OCI-LY7 (cell line): ENCODE results near the gene PYDC1. TPM values are rescaled to one million over a fixed set of nuclear protein-coding genes. Genes with fewer than 3 reads are reported as not detected.

ENCODE experiments used
- BruUV-seq: library from RNA; stranded (reverse); fragments of 400-500 nt; replicated peaks from 2 replicates; lab custom pipeline; 2021; lab: Mats Ljungman, UMichigan
- CTCF ChIA-PET: fragments of 300-600 bp; sonication (Branson Sonifier 250); formaldehyde crosslinking; loops from one replicate; lab custom pipeline; 2022; ENCODE audit warnings: antibody characterized with exemption; ENCODE audit not compliant: unreplicated experiment; lab: Charles Lee
- POLR2A ChIA-PET: fragments of 300-600 bp; sonication (Branson Sonifier 250); formaldehyde crosslinking; loops from one replicate; lab custom pipeline; 2022; ENCODE audit warnings: antibody characterized with exemption; lab: Charles Lee
- DNase-seq: peaks from one replicate; pipeline ENCODE4 v3.0.0-alpha.2; 2015; ENCODE audit warnings: low spot score
- H2AFZ ChIP-seq: fragments of 200-600 bp; sonication (generic), shearing (Covaris generic); 2 replicates; pipeline ENCODE4 v1.6.1; 2014; ENCODE audit warnings: mild to moderate bottlenecking, antibody characterized with exemption, low read length, moderate library complexity
- H3K27ac ChIP-seq: fragments of 200-600 bp; sonication (generic); 2 replicates; pipeline ENCODE4 v1.5.1; 2014; ENCODE audit warnings: mixed run types, low read depth, mild to moderate bottlenecking, moderate library complexity, low read length, inconsistent platforms; ENCODE audit not compliant: poor library complexity, severe bottlenecking
- H3K36me3 ChIP-seq: fragments of 200-600 bp; sonication (generic); 2 replicates; pipeline ENCODE4 v1.6.1; 2014; ENCODE audit warnings: mild to moderate bottlenecking, antibody characterized with exemption, low read length, moderate library complexity, mixed read lengths; ENCODE audit not compliant: insufficient read depth
- H3K4me1 ChIP-seq: fragments of 200-600 bp; sonication (generic); 2 replicates; pipeline ENCODE4 v1.5.1; 2014; ENCODE audit warnings: mild to moderate bottlenecking, low read length; ENCODE audit not compliant: insufficient read depth, poor library complexity, severe bottlenecking
- H3K4me2 ChIP-seq: fragments of 200-600 bp; sonication (generic); 2 replicates; pipeline ENCODE4 v1.6.1; 2014; ENCODE audit warnings: mild to moderate bottlenecking, low read length
- H3K4me3 ChIP-seq: fragments of 200-600 bp; sonication (generic); 2 replicates; pipeline ENCODE4 v1.5.1; 2014; ENCODE audit warnings: mild to moderate bottlenecking, low read depth, low read length; ENCODE audit not compliant: poor library complexity, severe bottlenecking
- H3K79me2 ChIP-seq: fragments of 200-600 bp; sonication (generic); 2 replicates; pipeline ENCODE4 v1.6.1; 2016; ENCODE audit warnings: low read depth, mild to moderate bottlenecking, low read length, moderate library complexity, mixed read lengths; ENCODE audit not compliant: insufficient read depth
- H3K9me2 ChIP-seq: fragments of 200-600 bp; sonication (generic); 2 replicates; pipeline ENCODE4 v1.6.1; 2016; ENCODE audit warnings: mild to moderate bottlenecking, low read length, mixed read lengths; ENCODE audit not compliant: insufficient read depth
- H3K9me3 ChIP-seq: fragments of 200-600 bp; sonication (generic); 2 replicates; pipeline ENCODE4 v1.6.1; 2014; ENCODE audit warnings: mild to moderate bottlenecking, mixed run types, low read length, mixed read lengths
- H4K20me1 ChIP-seq: fragments of 200-600 bp; sonication (generic); 2 replicates; pipeline ENCODE4 v1.6.1; 2014; ENCODE audit warnings: mild to moderate bottlenecking, antibody characterized with exemption, low read length, moderate library complexity, mixed read lengths; ENCODE audit not compliant: insufficient read depth
- EZH2phosphoT487 ChIP-seq: fragments of 200-600 bp; sonication (generic); IDR thresholded peaks from 2 replicates; pipeline ENCODE4 v1.6.1; 2018; ENCODE audit warnings: low read depth, borderline replicate concordance, mild to moderate bottlenecking, mixed run types, antibody characterized with exemption, low read length, moderate library complexity, mixed read lengths
- intact Hi-C: fragments of 100-400 bp; cut with micrococcal nuclease; formaldehyde crosslinking; loops from one replicate; pipeline ENCODE4 v1.10.0; 2022; ENCODE audit not compliant: unreplicated experiment
- total RNA-seq, 2 experiments: library from RNA; depleted of rRNA in 1 of 2; stranded (reverse); fragments of >200 nt in 1 of 2; shearing (Covaris generic) in 1 of 2; gene quantifications; 2 replicates each; pipeline ENCODE4 v1.2.3, GENCODE V29; 2014 to 2022
- TF ChIP-seq, protein P1 (sequence below): fragments of 200-600 bp; sonication (generic); conservative IDR thresholded peaks from 2 replicates; pipeline ENCODE4 v1.5.1; 2014; ENCODE audit warnings: mild to moderate bottlenecking, antibody characterized with exemption, low read length, moderate library complexity, mixed read lengths

The PYDC1 gene
- total RNA-seq, 2 experiments from 2014 or later: not detected

DNA sequence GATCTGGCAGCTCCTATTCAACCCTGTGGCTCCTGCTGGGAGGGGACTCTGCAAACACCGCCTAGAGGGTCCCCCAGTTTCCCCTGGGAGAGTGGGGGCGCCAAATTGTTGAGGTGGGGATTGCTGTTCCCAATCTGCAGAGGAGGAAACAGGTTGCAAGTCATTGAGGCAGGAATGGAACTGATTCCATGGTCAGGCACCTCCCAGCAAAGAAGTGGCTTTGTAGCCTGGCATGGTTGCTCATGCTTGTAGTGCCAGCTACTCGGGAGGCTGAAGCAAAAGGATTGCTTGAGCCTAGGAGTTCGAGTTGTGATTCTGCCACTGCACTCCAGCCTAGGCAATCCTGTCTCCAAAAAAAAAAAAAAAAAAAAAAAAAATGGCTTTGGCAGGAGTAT lies 198 bp upstream of the PYDC1 start:
- Histone ChIP-seq H3K27ac (no peak overlapping the region), H2AFZ (no peak overlapping the region), H3K4me3 (no peak overlapping the region), H3K9me2 (no peaks in the 10 kb centered on the region), H3K79me2 (no peaks in the 10 kb centered on the region), H3K4me2 (no peak overlapping the region), H3K36me3 (no peaks in the 10 kb centered on the region), H3K4me1 (peaks cover 9% of the 10 kb centered on the region), H4K20me1 (no peaks in the 10 kb centered on the region), H3K9me3 (no peaks in the 10 kb centered on the region)
- no peak for TF ChIP-seq EZH2phosphoT487
- TF ChIP-seq, protein P1, sequence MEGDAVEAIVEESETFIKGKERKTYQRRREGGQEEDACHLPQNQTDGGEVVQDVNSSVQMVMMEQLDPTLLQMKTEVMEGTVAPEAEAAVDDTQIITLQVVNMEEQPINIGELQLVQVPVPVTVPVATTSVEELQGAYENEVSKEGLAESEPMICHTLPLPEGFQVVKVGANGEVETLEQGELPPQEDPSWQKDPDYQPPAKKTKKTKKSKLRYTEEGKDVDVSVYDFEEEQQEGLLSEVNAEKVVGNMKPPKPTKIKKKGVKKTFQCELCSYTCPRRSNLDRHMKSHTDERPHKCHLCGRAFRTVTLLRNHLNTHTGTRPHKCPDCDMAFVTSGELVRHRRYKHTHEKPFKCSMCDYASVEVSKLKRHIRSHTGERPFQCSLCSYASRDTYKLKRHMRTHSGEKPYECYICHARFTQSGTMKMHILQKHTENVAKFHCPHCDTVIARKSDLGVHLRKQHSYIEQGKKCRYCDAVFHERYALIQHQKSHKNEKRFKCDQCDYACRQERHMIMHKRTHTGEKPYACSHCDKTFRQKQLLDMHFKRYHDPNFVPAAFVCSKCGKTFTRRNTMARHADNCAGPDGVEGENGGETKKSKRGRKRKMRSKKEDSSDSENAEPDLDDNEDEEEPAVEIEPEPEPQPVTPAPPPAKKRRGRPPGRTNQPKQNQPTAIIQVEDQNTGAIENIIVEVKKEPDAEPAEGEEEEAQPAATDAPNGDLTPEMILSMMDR: no peak
- CTCF ChIA-PET: no interaction called here
- no peak for DNase-seq
- POLR2A ChIA-PET: interaction anchor here (0.5 to 0.9 kb wide), 3 partner anchors 9 to 148 kb away, joined by 3 read pairs; no protein-coding TSS in a partner anchor
- no TSS peak for BruUV-seq
- intact Hi-C loops: no loop called here

DNA sequence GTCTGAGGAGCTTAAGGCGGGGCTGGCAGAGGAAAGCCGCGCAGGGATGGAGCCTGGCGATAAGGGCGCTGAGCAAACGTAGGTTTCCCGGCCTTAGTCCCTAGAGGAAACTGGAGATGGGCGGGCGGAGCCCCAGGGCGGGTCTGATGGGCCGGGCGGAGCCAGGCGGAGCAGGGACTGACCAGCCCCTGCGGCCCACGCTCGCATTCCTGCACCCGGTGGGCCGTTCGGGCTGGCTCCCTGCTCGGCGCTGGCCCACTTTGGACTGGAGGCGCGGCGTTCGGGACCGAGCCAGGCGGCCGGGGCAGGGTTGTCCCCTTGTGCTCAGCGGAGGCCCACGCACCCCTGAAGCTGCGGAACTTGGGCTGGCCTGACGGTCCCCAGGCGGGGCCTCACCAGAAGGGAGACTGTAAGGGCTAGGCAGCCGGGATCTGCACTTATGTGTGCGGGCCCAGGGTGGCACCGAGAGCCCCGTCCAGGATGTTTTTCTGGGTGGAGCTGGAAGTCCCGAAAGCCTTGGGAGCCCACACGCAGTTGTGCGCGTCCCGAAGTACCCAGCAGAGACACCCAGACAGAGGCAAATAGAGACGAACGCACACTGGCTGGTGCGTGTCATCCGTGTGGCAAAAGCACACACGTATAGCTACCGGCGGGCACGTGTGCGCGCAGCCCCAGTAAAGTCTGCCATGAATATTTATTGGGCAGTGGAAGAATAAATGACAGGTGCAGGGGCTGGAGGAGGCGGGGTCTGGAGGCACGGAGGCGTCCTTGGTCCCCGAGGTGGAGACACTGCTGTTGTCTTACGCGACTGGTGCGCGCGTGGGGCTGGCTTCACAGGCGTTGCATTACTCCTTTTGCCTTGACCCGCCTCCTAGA lies 1.4 kb downstream of the PYDC1 start:
- peaks cover 9% of the 10 kb centered on the region for H3K4me1 ChIP-seq
- H2AFZ ChIP-seq: no peak overlapping the region
- no peaks in the 10 kb centered on the region for H3K9me3 ChIP-seq
- TF ChIP-seq, protein P1: no peak
- TF ChIP-seq EZH2phosphoT487: no peak
- H4K20me1 ChIP-seq: no peaks in the 10 kb centered on the region
- intact Hi-C loops: no loop called here
- H3K4me3 ChIP-seq: no peak overlapping the region
- no peak for DNase-seq
- H3K79me2 ChIP-seq: no peaks in the 10 kb centered on the region
- ChIA-PET POLR2A (no interaction called here), CTCF (no interaction called here)
- H3K9me2 ChIP-seq: no peaks in the 10 kb centered on the region
- no TSS peak for BruUV-seq
- no peak overlapping the region for H3K4me2 ChIP-seq
- H3K27ac ChIP-seq: no peak overlapping the region
- no peaks in the 10 kb centered on the region for H3K36me3 ChIP-seq

DNA sequence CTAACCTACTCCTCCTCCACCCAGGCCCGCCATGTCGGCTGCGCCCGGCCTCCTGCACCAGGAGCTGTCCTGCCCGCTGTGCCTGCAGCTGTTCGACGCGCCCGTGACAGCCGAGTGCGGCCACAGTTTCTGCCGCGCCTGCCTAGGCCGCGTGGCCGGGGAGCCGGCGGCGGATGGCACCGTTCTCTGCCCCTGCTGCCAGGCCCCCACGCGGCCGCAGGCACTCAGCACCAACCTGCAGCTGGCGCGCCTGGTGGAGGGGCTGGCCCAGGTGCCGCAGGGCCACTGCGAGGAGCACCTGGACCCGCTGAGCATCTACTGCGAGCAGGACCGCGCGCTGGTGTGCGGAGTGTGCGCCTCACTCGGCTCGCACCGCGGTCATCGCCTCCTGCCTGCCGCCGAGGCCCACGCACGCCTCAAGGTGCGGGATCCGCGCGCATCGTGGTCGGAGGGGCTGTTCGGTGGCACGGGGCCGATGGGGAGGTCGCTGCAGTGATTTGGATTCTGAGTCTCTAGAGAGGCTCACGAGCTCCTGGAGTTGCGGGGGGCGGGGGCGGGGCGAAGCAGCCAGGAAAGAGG lies 2.1 kb downstream of the PYDC1 start:
- no peak for TF ChIP-seq EZH2phosphoT487
- TF ChIP-seq, protein P1: no peak
- no peaks in the 10 kb centered on the region for H3K79me2 ChIP-seq
- intact Hi-C loops: no loop called here
- H4K20me1 ChIP-seq: no peaks in the 10 kb centered on the region
- POLR2A ChIA-PET: no interaction called here
- H3K4me2 ChIP-seq: no peak overlapping the region
- no peak overlapping the region for H3K27ac ChIP-seq
- no peaks in the 10 kb centered on the region for H3K9me2 ChIP-seq
- CTCF ChIA-PET: no interaction called here
- H3K4me3 ChIP-seq: no peak overlapping the region
- DNase-seq: no peak
- no peaks in the 10 kb centered on the region for H3K9me3 ChIP-seq
- no peak overlapping the region for H2AFZ ChIP-seq
- peaks cover 9% of the 10 kb centered on the region for H3K4me1 ChIP-seq
- H3K36me3 ChIP-seq: no peaks in the 10 kb centered on the region
- BruUV-seq: no TSS peak
